H9 (cell line): Measurements from ENCODE around the gene GLP2R. TPM values are rescaled to one million over a fixed set of nuclear protein-coding genes. Genes with fewer than 3 reads are reported as not detected.

Source experiments
- DNase-seq: peaks from one replicate; pipeline ENCODE4 v3.0.0-alpha.2; 2017
- H2AFZ ChIP-seq: one replicate; pipeline ENCODE4 v1.6.1; 2013; ENCODE audit warnings: mild to moderate bottlenecking, low read length, control low read depth, moderate library complexity
- H2AK5ac ChIP-seq: 2 replicates; pipeline ENCODE4 v1.6.1; 2013; ENCODE audit warnings: low read length, control low read depth, mixed read lengths; ENCODE audit not compliant: insufficient read length
- H2BK120ac ChIP-seq: one replicate; pipeline ENCODE4 v1.6.1; 2013; ENCODE audit warnings: low read depth, mild to moderate bottlenecking, low read length, control low read depth, inconsistent platforms; ENCODE audit not compliant: poor library complexity, severe bottlenecking
- H2BK12ac ChIP-seq: 2 replicates; pipeline ENCODE4 v1.6.1; 2013; ENCODE audit warnings: low read length, control low read depth, mixed read lengths, low read depth; ENCODE audit not compliant: insufficient read length
- H2BK15ac ChIP-seq: 2 replicates; pipeline ENCODE4 v1.6.1; 2013; ENCODE audit warnings: low read depth, low read length, control low read depth
- H2BK20ac ChIP-seq: one replicate; pipeline ENCODE4 v1.6.1; 2013; ENCODE audit warnings: low read depth, mild to moderate bottlenecking, low read length, control low read depth, inconsistent platforms; ENCODE audit not compliant: poor library complexity, severe bottlenecking
- H2BK5ac ChIP-seq: 2 replicates; pipeline ENCODE4 v1.6.1; 2013; ENCODE audit warnings: low read length, control low read depth, mixed read lengths; ENCODE audit not compliant: insufficient read length
- H3K14ac ChIP-seq: 2 replicates; pipeline ENCODE4 v1.6.1; 2013; ENCODE audit warnings: low read length, control low read depth; ENCODE audit not compliant: insufficient read depth
- H3K18ac ChIP-seq: 2 replicates; pipeline ENCODE4 v1.6.1; 2013; ENCODE audit warnings: low read depth, mild to moderate bottlenecking, mixed read lengths, low read length, control low read depth; ENCODE audit not compliant: insufficient read length
- H3K23ac ChIP-seq: 2 replicates; pipeline ENCODE4 v1.6.1; 2013; ENCODE audit warnings: low read length, control low read depth, mixed read lengths, low read depth; ENCODE audit not compliant: insufficient read length
- H3K23me2 ChIP-seq: 2 replicates; pipeline ENCODE4 v1.6.1; 2013; ENCODE audit warnings: low read depth, mild to moderate bottlenecking, mixed read lengths, low read length, control low read depth; ENCODE audit not compliant: insufficient read length, poor library complexity, severe bottlenecking
- H3K27ac ChIP-seq: 2 replicates; pipeline ENCODE4 v1.5.1; 2013; ENCODE audit warnings: low read length, control low read depth, mixed read lengths, low read depth; ENCODE audit not compliant: insufficient read length
- H3K27me3 ChIP-seq: 2 replicates; pipeline ENCODE4 v1.6.1; 2013; ENCODE audit warnings: low read length, control low read depth, inconsistent platforms; ENCODE audit not compliant: insufficient read depth
- H3K4ac ChIP-seq: 2 replicates; pipeline ENCODE4 v1.6.1; 2013; ENCODE audit warnings: low read depth, mild to moderate bottlenecking, control low read depth, inconsistent platforms, low read length, moderate library complexity
- H3K4me1 ChIP-seq: 2 replicates; pipeline ENCODE4 v1.6.1; 2013; ENCODE audit warnings: low read length, control low read depth, inconsistent platforms; ENCODE audit not compliant: insufficient read depth
- H3K4me2 ChIP-seq: 2 replicates; pipeline ENCODE4 v1.6.1; 2013; ENCODE audit warnings: low read length, control low read depth, mixed read lengths; ENCODE audit not compliant: insufficient read length, insufficient read depth
- H3K56ac ChIP-seq: 2 replicates; pipeline ENCODE4 v1.6.1; 2013; ENCODE audit warnings: low read depth, mild to moderate bottlenecking, mixed read lengths, low read length, control low read depth; ENCODE audit not compliant: insufficient read length
- H3K79me1 ChIP-seq: 2 replicates; pipeline ENCODE4 v1.6.1; 2013; ENCODE audit warnings: low read depth, mild to moderate bottlenecking, moderate library complexity, low read length, control low read depth, inconsistent platforms; ENCODE audit not compliant: insufficient read depth, poor library complexity, severe bottlenecking
- H3K79me2 ChIP-seq: 2 replicates; pipeline ENCODE4 v1.6.1; 2013; ENCODE audit warnings: low read length, control low read depth, inconsistent platforms; ENCODE audit not compliant: insufficient read depth
- H3K9ac ChIP-seq: 2 replicates; pipeline ENCODE4 v1.6.1; 2013; ENCODE audit warnings: low read length, control low read depth, mixed read lengths; ENCODE audit not compliant: insufficient read length; ENCODE audit errors: extremely low read depth
- H3K9me3 ChIP-seq: one replicate; pipeline ENCODE4 v1.6.1; 2013; ENCODE audit warnings: low read depth, low read length, inconsistent platforms; ENCODE audit not compliant: control insufficient read depth
- H3T11ph ChIP-seq: one replicate; pipeline ENCODE4 v1.6.1; 2013; ENCODE audit warnings: mild to moderate bottlenecking, low read length, control low read depth, inconsistent platforms
- H4K20me1 ChIP-seq: one replicate; pipeline ENCODE4 v1.6.1; 2013; ENCODE audit not compliant: control insufficient read depth, insufficient read length, insufficient read depth
- H4K5ac ChIP-seq: 2 replicates; pipeline ENCODE4 v1.6.1; 2013; ENCODE audit warnings: low read depth, mild to moderate bottlenecking, mixed read lengths, low read length, control low read depth; ENCODE audit not compliant: insufficient read length
- H4K8ac ChIP-seq: replicated peaks from 2 replicates; pipeline ENCODE4 v1.6.1; 2013; ENCODE audit warnings: low read length, control low read depth, mixed read lengths, low read depth; ENCODE audit not compliant: insufficient read length
- H4K91ac ChIP-seq: 2 replicates; pipeline ENCODE4 v1.6.1; 2013; ENCODE audit warnings: low read depth, mild to moderate bottlenecking, moderate library complexity, mixed read lengths, low read length, control low read depth; ENCODE audit not compliant: insufficient read length
- H3K27ac Mint-ChIP-seq, 3 experiments: 2 replicates in 2 of 3; 3 replicates in 1 of 3; pipeline ENCODE4 v1.8.0; 2020 to 2021; ENCODE audit warnings: mixed read lengths in 3 of 3, mild to moderate bottlenecking in 1 of 3, moderate library complexity in 1 of 3
- H3K27me3 Mint-ChIP-seq: 2 replicates; pipeline ENCODE4 v1.8.0; 2021; ENCODE audit warnings: low read depth, mild to moderate bottlenecking, moderate library complexity, mixed read lengths
- H3K36me3 Mint-ChIP-seq, 3 experiments: 2 replicates in 2 of 3; 3 replicates in 1 of 3; pipeline ENCODE4 v1.8.0; 2020 to 2021; ENCODE audit warnings: low read depth in 3 of 3, mixed read lengths in 3 of 3; ENCODE audit not compliant: insufficient read depth in 1 of 3
- H3K4me1 Mint-ChIP-seq, 2 experiments: 2 replicates each; pipeline ENCODE4 v1.8.0; 2020; ENCODE audit warnings: mixed read lengths in 2 of 2
- H3K4me3 Mint-ChIP-seq, 2 experiments: 2 replicates in 1 of 2; 3 replicates in 1 of 2; pipeline ENCODE4 v1.8.0; 2020 to 2021; ENCODE audit warnings: mild to moderate bottlenecking in 2 of 2, mixed read lengths in 2 of 2, moderate library complexity in 1 of 2
- H3K9me3 Mint-ChIP-seq, 2 experiments: 2 replicates in 1 of 2; 3 replicates in 1 of 2; pipeline ENCODE4 v1.8.0; 2020; ENCODE audit warnings: mild to moderate bottlenecking in 2 of 2, mixed read lengths in 2 of 2, moderate library complexity in 1 of 2
- WGBS: extraction: QIAGEN DNeasy Blood & Tissue Kit; methylation state at CpG from one replicate; pipeline ENCODE4 v1.1.7; 2013; ENCODE audit warnings: missing lambda C conversion rate, low lambda C conversion rate, mixed read lengths; ENCODE audit not compliant: insufficient read length; ENCODE audit errors: extremely low coverage; 5-methylcytosine and 5-hydroxymethylcytosine counted together
- total RNA-seq: library from RNA; stranded (reverse); gene quantifications from 2 replicates; pipeline ENCODE4 v1.2.1, GENCODE V29; 2021
- TF ChIP-seq, protein P1 (sequence below): fragments of 200-600 bp; sonication (generic); conservative IDR thresholded peaks from 3 replicates; pipeline ENCODE4 v1.8.0; 2021; ENCODE audit warnings: antibody characterized with exemption, mild to moderate bottlenecking

GLP2R gene
- total RNA-seq, 1 experiment from 2014 or later = not detected

DNA sequence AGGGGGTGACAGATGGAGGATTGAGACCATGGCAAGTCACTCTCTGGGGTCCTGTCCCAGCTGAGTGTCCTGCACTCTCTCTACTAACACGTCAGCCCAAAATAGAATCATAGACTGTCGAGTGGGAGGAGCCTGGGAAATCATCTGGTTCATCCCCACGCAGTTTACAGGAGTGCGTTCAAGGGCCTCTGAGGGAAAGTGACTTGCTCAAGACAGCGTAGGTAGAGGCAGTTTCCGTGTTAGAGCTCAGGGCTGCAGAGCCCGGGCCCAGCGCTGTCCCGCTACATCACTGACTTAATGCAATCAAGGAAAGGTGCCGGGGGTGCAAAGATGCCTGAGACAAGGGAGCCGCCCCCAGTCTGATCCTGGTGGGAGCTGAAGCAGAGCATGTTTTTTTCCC lies 14.2 kb upstream of the GLP2R start:
- Mint-ChIP-seq H3K4me1 (no peaks in the 10 kb centered on the region), H3K4me3 (no peak overlapping the region), H3K27me3 (peaks cover 14% of the 10 kb centered on the region), H3K27ac (no peak overlapping the region), H3K9me3 (peaks cover 0 to 2% of the 10 kb centered on the region in 2 experiments; a peak in 2 of 5 replicates), H3K36me3 (no peaks in the 10 kb centered on the region; a peak in 1 of 7 replicates)
- no peak overlapping the region for H3K9ac ChIP-seq
- no peak overlapping the region for H3K4ac ChIP-seq
- no peak overlapping the region for H2AFZ ChIP-seq
- no peak overlapping the region for H3K23ac ChIP-seq
- H3K56ac ChIP-seq = no peak overlapping the region
- no peak overlapping the region for H4K8ac ChIP-seq
- no peak overlapping the region for H2AK5ac ChIP-seq
- no peaks in the 10 kb centered on the region for H3K79me2 ChIP-seq
- H3K4me2 ChIP-seq = no peak overlapping the region
- TF ChIP-seq, protein P1, sequence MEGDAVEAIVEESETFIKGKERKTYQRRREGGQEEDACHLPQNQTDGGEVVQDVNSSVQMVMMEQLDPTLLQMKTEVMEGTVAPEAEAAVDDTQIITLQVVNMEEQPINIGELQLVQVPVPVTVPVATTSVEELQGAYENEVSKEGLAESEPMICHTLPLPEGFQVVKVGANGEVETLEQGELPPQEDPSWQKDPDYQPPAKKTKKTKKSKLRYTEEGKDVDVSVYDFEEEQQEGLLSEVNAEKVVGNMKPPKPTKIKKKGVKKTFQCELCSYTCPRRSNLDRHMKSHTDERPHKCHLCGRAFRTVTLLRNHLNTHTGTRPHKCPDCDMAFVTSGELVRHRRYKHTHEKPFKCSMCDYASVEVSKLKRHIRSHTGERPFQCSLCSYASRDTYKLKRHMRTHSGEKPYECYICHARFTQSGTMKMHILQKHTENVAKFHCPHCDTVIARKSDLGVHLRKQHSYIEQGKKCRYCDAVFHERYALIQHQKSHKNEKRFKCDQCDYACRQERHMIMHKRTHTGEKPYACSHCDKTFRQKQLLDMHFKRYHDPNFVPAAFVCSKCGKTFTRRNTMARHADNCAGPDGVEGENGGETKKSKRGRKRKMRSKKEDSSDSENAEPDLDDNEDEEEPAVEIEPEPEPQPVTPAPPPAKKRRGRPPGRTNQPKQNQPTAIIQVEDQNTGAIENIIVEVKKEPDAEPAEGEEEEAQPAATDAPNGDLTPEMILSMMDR = no peak
- H3K27ac ChIP-seq = no peak overlapping the region
- H3K23me2 ChIP-seq = no peaks in the 10 kb centered on the region
- H3K79me1 ChIP-seq = no peaks in the 10 kb centered on the region
- H4K5ac ChIP-seq = no peak overlapping the region
- no peak overlapping the region for H2BK120ac ChIP-seq
- no peak overlapping the region for H2BK5ac ChIP-seq
- H4K91ac ChIP-seq = no peak overlapping the region
- no peak overlapping the region for H2BK15ac ChIP-seq
- no peak overlapping the region for H2BK12ac ChIP-seq
- no peak overlapping the region for H3K14ac ChIP-seq
- H3K27me3 ChIP-seq = no peaks in the 10 kb centered on the region
- H3K4me1 ChIP-seq = no peaks in the 10 kb centered on the region
- H3K9me3 ChIP-seq = no peaks in the 10 kb centered on the region
- no peaks in the 10 kb centered on the region for H4K20me1 ChIP-seq
- WGBS = no CpG with 5 or more reads among the region's 11 CpGs
- DNase-seq = no peak
- H2BK20ac ChIP-seq = no peak overlapping the region
- H3K18ac ChIP-seq = no peak overlapping the region
- no peak overlapping the region for H3T11ph ChIP-seq
